ENCODE measurements around the gene SSBP4.
A peak's percentile ranks its signal among the peaks of the same experiment; 100 is the strongest.
"Not testable (repeated sequence)": the region's sequence is repeated elsewhere in the genome, so short reads cannot be mapped to it uniquely, and the experiment has no call there.

Gene SSBP4

GRCh38 chr19:18419195-18419698 lies at the start of gene SSBP4:
Gene SSBP4, plus strand, starts transcription at chr19:18419398. Its CDS starts 251 bp downstream, at chr19:18419649.
- peak; percentile 54 for DNase-seq (ENCODE audit: low read depth)

DNA sequence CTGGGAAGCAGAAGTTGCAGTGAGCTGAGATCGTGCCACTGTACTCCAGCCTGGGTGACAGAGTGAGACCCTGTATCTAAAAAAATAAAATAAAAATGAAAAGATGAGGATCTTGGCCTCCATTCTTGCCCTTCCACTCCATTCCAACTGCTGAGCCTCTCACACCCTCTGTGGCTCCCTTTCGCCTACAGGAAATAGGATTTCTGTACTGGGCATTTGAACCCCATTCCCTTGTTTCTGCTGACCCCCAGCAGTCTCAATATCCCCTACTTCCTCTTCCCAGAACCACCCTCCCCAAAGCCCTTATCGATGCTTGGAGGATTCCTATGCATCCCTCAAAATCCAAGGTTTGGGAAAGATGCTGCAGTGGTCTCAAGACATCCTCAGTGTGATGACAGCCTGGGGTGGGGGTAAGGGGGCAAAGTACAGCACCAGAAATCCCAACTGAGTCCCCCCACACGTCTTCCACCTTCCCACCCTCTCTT lies 45.7 kb upstream of the SSBP4 start:
- no peak for DNase-seq (ENCODE audit: low read depth)

- peak; percentile 8 for DNase-seq (ENCODE audit: low read depth)
Measured at GRCh38 chr19:18373892-18374629, 45.1 kb upstream of the SSBP4 start.

DNA sequence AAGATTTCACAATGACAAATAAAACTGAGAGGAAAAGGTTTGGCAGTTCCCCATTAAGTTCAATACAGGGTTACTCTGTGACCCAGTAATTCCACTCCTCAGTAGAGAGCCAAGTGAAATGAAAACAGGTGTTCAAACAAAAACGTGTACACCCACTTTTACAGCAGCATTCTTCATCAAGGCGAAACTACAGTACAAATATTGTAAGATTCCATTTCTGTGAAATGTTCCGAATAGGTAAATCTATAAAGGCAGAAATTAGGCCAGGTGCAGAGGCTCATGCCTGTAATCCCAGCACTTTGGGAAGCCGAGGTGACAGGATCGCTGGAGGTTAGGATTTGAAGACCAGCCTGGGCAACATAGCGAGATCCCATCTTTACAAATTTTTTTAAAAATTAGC lies 42.2 kb upstream of the SSBP4 start:
- no peak for DNase-seq (ENCODE audit: low read depth)

DNA sequence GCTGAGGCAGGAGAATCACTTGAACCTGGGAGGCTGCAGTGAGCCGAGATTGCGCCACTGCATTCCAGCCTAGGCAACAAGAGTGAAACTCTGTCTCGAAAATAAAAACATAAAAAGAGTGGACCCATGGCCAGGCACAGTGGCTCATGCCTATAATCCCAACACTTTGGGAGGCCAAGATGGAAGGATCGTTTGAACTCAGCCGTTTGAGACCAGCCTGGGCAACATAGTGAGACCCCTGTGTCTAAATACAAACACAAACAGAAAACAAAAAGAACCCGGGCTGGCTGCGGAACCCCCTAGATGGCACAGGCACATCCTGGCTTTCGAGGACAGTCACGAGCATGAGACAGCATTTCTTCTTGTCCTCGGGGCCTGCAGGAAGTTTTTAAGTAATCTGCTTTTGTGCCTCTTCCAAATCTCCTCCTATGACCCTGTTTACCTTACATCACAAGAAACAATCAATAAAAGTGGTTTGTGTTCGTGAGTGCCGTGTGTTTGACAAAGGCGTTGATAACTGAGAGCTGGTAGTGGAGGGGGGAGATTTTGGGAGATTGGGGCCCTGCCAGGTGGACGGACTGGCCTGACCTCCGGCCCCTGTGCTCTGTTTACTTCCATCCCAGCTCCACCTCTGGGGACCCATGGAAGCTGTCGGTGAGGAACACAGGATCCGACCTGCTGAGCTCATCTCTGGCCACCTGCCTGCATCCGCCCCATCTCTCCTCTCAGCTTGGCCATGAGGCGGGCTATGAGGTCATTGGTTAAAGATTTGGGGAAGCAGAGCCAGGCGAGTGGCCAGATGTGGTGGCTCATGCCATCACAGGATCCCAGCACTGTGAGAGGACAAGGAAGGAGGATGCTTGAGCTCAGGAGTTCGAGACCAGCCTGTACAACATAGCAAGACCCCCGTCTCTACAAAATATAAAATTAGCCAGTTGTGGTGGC lies 39.1 kb upstream of the SSBP4 start:
- no peak for DNase-seq (ENCODE audit: low read depth)

DNA sequence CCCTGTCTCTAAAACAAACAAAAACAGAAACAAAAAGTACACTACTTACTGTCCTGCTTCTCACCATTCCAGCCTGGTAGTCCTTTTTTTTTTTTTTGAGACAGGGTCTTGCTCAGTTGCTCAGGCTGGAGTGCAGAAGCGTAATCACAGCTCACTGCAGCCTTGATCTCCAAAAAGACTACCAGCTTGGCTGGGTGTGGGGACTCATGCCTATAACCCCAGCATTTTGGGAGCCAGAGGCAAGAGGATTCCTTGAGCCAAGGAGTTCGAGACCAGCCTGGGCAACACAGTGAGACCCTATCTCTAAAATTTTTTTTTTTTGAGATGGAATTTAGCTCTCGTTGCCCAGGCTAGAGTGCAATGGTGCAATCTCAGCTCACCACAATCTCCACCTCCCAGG lies 38.4 kb upstream of the SSBP4 start:
- no peak for DNase-seq (ENCODE audit: low read depth)

DNA sequence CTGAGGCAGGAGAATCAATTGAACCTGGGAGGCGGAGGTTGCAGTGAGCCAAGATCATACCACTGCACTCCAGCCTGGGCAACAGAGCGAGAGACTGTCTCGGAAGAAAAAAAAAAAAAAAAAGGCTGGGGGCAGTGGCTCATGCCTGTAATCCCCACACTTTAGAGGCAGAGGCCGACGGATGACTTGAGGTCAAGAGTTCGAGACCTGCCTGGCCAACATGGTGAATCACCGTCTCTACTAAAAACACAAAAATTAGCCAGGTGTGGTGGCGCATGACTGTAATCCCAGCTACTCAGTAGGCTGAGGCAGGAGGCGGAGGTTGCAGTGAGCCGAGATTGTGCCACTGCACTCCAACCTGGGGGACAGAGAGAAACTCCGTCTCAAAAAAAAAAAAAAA lies 35.6 kb upstream of the SSBP4 start:
- DNase-seq (ENCODE audit: low read depth): not testable (repeated sequence)

- DNase-seq (ENCODE audit: low read depth): no peak
Measured at GRCh38 chr19:18384775-18385174, 34.4 kb upstream of the SSBP4 start.

DNA sequence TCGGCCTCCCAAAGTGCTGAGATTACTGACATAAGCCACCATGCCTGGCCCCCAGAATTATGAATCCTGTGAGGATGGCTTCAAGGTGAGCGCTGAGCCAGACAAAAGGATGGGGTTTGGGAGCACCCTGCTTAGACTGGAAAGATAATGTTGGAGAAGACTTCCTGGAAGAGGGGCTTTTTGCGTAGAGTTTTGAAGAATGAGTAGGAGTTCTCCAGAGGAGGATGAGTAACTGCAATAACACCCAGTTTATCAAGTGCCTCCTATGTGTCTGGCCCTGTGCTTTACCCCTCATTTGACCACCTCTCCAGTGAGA lies 33.9 kb upstream of the SSBP4 start:
- DNase-seq (ENCODE audit: low read depth): no peak

GRCh38 chr19:18385675-18386542 lies 33.3 kb upstream of the SSBP4 start, which contains the start of gene GDF15:
Gene GDF15, plus strand, starts transcription at chr19:18386158. Its CDS starts 32 bp downstream, at chr19:18386190.
- DNase-seq (ENCODE audit: low read depth): no peak

GRCh38 chr19:18386543-18387271 lies 32.5 kb upstream of the SSBP4 start:
- DNase-seq (ENCODE audit: low read depth): no peak

GRCh38 chr19:18388100-18388959 lies 30.9 kb upstream of the SSBP4 start:
- peak; percentile 69 for DNase-seq (ENCODE audit: low read depth)

GRCh38 chr19:18388960-18389725 lies 30.1 kb upstream of the SSBP4 start:
- DNase-seq (ENCODE audit: low read depth): no peak

DNA sequence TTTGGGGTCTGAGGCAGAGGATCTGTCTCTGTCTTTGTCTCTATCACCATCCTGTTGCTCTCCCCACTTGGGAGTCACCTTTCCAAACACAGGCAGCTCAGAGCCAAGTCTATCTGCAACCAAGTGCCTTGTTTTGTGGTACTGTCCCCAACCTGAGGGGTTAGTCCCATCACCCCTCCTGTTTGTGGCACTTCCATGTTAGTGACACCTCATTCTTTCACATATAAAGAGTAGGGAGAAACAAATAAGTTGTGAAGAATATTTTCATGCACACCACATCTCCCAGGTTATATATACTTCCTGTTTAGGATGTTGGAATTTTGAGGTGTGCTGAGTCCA lies 29.5 kb upstream of the SSBP4 start:
- no peak for DNase-seq (ENCODE audit: low read depth)

DNA sequence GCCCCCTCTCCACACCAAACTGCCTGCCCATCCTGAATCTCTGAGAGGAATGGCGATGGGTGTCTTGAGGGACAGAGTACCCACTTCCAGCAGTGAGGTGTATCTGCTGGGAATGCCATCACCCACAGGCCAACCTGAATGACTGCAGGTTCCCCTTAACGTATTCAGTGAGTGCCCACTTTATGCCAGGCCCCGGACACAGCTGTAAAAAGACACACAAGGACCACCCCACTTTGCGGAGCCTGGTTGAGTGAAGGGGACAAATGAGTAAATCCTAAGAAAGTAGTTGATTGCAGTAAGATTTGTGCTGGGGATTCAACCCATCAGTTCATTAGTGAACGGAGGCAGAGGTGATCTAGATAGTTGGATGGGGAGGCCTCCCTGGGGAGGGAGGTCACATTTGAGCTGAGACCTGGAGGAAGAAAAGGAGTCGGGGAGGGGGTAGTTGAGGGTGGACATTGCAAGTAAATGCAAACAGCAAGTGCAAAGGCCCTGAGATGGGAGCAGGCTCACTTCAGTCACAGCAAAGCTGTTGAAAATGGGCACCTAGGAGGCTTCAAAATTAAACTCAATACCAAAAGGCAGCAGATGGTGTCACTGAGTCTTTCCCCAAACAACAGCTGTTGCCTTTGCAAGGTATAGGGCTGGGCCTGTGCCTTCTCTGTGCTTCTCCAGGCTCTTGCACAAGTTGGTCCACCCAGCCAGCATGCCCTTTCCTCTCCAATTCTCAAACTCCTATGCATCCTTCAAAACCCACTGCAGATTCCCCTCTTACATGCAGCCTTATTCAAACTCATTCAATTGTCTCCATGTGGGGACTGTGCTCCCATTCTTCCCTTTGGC lies 28.9 kb upstream of the SSBP4 start:
- DNase-seq (ENCODE audit: low read depth): no peak

DNA sequence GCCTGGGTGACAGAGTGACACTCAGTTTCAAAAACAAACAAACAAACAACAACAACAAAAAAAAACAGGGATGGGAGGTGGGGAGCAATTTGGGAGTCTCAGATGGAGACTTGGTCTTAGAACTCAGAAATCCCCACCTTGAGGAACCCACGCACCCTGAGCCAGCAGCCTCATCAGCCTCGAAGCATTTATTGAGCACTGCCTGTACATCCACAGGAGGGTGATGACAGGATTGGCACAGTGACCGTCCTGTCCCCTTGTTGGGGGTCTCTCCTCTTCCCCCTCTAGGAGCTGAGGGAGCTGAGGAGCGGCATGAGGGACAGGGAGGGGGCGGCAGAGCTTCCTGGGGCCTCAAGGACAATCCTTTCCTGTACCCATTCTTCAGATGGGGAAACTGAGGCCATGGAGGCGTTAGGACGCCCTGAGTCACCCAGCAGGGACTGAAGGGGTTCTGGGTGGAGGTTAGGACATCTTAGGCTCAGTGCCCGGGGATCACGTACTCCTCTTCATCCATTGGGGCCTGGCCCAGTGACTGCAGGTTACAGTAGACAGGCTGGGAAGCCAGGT lies 27.6 kb upstream of the SSBP4 start:
- DNase-seq (ENCODE audit: low read depth): no peak

GRCh38 chr19:18392417-18392816 lies 26.8 kb upstream of the SSBP4 start:
- DNase-seq (ENCODE audit: low read depth): no peak

GRCh38 chr19:18392926-18393325 lies 26.3 kb upstream of the SSBP4 start:
- DNase-seq (ENCODE audit: low read depth): no peak

Measured in activated T-helper 1 cell treated with Interleukin-2 at 50 U/mL for 16 hours (primary cell).